K562 (cell line): Measurements from ENCODE around the gene LRFN2. TPM values are rescaled to one million over a fixed set of nuclear protein-coding genes. Genes with fewer than 3 reads are reported as not detected.

ENCODE experiments used
- ATAC-seq: fragments of 200-7000 bp; cut with Tn5 transposase; 3 replicates; pipeline ENCODE4 v1.9.1; 2020; ENCODE audit warnings: moderate library complexity
- BruUV-seq: library from RNA; stranded (reverse); fragments of 400-500 nt; replicated peaks from 2 replicates; lab custom pipeline; 2021; lab: Mats Ljungman, UMichigan
- CTCF ChIA-PET: fragments of 300-600 bp; formaldehyde crosslinking; extraction: SDS; loops from one replicate; lab custom pipeline; 2021; ENCODE audit warnings: low intra/inter-chr PET ratio; lab: Yijun Ruan, JAX
- POLR2A ChIA-PET: fragments of 300-600, 350-650 bp; sonication (Branson Sonifier 250); formaldehyde crosslinking; extraction: SDS; loops from one replicate; lab custom pipeline; 2021; ENCODE audit warnings: antibody characterized with exemption, inconsistent platforms; lab: Yijun Ruan, JAX
- DNase-seq, 4 experiments: peaks; one replicate each; pipeline versions ENCODE4 v3.0.0 to v3.0.0-alpha.2; 2011 to 2018; ENCODE audit warnings: low spot score in 3 of 4, mixed read lengths in 3 of 4; ENCODE audit errors: extremely low read depth in 1 of 4
- FAIRE-seq: peaks from 2 replicates; lab custom pipeline; 2011; peaks lifted over from hg19 to GRCh38; lab: Jason Lieb, UNC
- H2AFZ ChIP-seq: 2 replicates; pipeline ENCODE4 v1.6.0; 2011; ENCODE audit warnings: low read depth, low read length, control low read depth, inconsistent platforms
- H3K27ac ChIP-seq: fragments of 200-600 bp; 3 replicates; pipeline ENCODE4 v1.8.0; 2011; ENCODE audit warnings: low read depth, mild to moderate bottlenecking, control low read depth, inconsistent platforms, low read length, moderate library complexity, mixed read lengths; ENCODE audit errors: extremely low read depth
- H3K27me3 ChIP-seq, 2 experiments: fragments of 300-600 bp in 1 of 2; 2 replicates in 1 of 2; 3 replicates in 1 of 2; pipeline versions ENCODE4 v1.6.0 to v1.8.0; 2011; ENCODE audit warnings: inconsistent platforms in 2 of 2, low read length in 2 of 2, mild to moderate bottlenecking in 1 of 2, mixed read lengths in 1 of 2, moderate library complexity in 1 of 2; ENCODE audit not compliant: control insufficient read depth in 2 of 2, insufficient read depth in 2 of 2
- H3K36me3 ChIP-seq: fragments of 300-600 bp; 3 replicates; pipeline ENCODE4 v1.8.0; 2011; ENCODE audit warnings: mild to moderate bottlenecking, low read length, inconsistent platforms; ENCODE audit not compliant: control insufficient read depth, insufficient read depth
- H3K4me1 ChIP-seq, 2 experiments: fragments of 200-600 bp in 1 of 2; replicated peaks in 1 of 2; 2 replicates in 1 of 2; 3 replicates in 1 of 2; pipeline versions ENCODE4 v1.5.1 to v1.8.0; 2011; ENCODE audit warnings: inconsistent platforms in 2 of 2, low read length in 2 of 2, mild to moderate bottlenecking in 1 of 2, mixed read lengths in 1 of 2, moderate library complexity in 1 of 2; ENCODE audit not compliant: control insufficient read depth in 2 of 2, insufficient read depth in 2 of 2
- H3K4me2 ChIP-seq: 2 replicates; pipeline ENCODE4 v1.6.1; 2011; ENCODE audit warnings: low read length, control low read depth, inconsistent platforms, mixed read lengths; ENCODE audit not compliant: insufficient read depth
- H3K4me3 ChIP-seq: fragments of 200-600 bp; sonication (generic), shearing (Covaris generic); 2 replicates; pipeline ENCODE4 v1.5.1; 2016; ENCODE audit warnings: control low read depth, inconsistent platforms
- H3K79me2 ChIP-seq: fragments of 200-600 bp; 3 replicates; pipeline ENCODE4 v1.8.0; 2011; ENCODE audit warnings: low read length, inconsistent platforms; ENCODE audit not compliant: control insufficient read depth, insufficient read depth
- H3K9ac ChIP-seq, 2 experiments: 2 replicates each; pipeline versions ENCODE4 v1.6.0 to v1.6.1; 2011; ENCODE audit warnings: low read depth in 2 of 2, low read length in 2 of 2, control low read depth in 1 of 2, inconsistent platforms in 1 of 2, mild to moderate bottlenecking in 1 of 2, mixed read lengths in 1 of 2; ENCODE audit not compliant: insufficient read depth in 1 of 2
- H3K9me1 ChIP-seq: one replicate; pipeline ENCODE4 v1.6.0; 2011; ENCODE audit warnings: inconsistent platforms, mild to moderate bottlenecking, low read length, moderate library complexity; ENCODE audit not compliant: control insufficient read depth, insufficient read depth
- H3K9me3 ChIP-seq: replicated peaks from 2 replicates; pipeline ENCODE4 v1.5.1; 2011; ENCODE audit warnings: low read depth, low read length, inconsistent platforms; ENCODE audit not compliant: control insufficient read depth, insufficient read depth
- H4K20me1 ChIP-seq: replicated peaks from 2 replicates; pipeline ENCODE4 v1.6.1; 2011; ENCODE audit warnings: low read length, inconsistent platforms, mixed read lengths; ENCODE audit not compliant: control insufficient read depth, insufficient read depth
- CBX5 ChIP-seq: IDR thresholded peaks from 2 replicates; pipeline ENCODE4 v1.6.1; 2014; ENCODE audit warnings: low read depth, borderline replicate concordance
- CREM ChIP-seq: IDR thresholded peaks from 2 replicates; pipeline ENCODE4 v1.6.1; 2014; ENCODE audit warnings: antibody characterized with exemption, low read depth
- CTBP1 ChIP-seq: fragments of 450-650 bp; IDR thresholded peaks from 2 replicates; pipeline ENCODE4 v1.6.1; 2016; ENCODE audit warnings: borderline replicate concordance
- GATAD2A ChIP-seq: fragments of 450-650 bp; IDR thresholded peaks from 2 replicates; pipeline ENCODE4 v1.6.1; 2017
- HDAC3 ChIP-seq: fragments of 450-650 bp; IDR thresholded peaks from 2 replicates; pipeline ENCODE4 v1.6.1; 2018; ENCODE audit warnings: borderline replicate concordance, mild to moderate bottlenecking, moderate library complexity; ENCODE audit not compliant: partially characterized antibody
- NFE2 ChIP-seq: IDR thresholded peaks from 2 replicates; pipeline ENCODE4 v1.6.1; 2014; ENCODE audit warnings: antibody characterized with exemption, low read depth
- NFE2L1 ChIP-seq: fragments of 450-650 bp; IDR thresholded peaks from 2 replicates; pipeline ENCODE4 v1.6.1; 2016; ENCODE audit warnings: missing genetic modification characterization, low read depth, mild to moderate bottlenecking, missing compliant biosample characterization, moderate library complexity, borderline replicate concordance
- NR2C1 ChIP-seq, 2 experiments: fragments of 450-650 bp; IDR thresholded peaks; 2 replicates each; pipeline ENCODE4 v1.6.1; 2017; ENCODE audit warnings: mild to moderate bottlenecking in 2 of 2, antibody characterized with exemption in 1 of 2, inconsistent platforms in 1 of 2, missing compliant biosample characterization in 1 of 2, missing genetic modification characterization in 1 of 2
- RBM25 ChIP-seq: fragments of 200-400 bp; formaldehyde crosslinking; IDR thresholded peaks from 2 replicates; pipeline ENCODE4 v1.6.1; 2018; ENCODE audit warnings: low read length, low read depth, moderate library complexity; ENCODE audit not compliant: severe bottlenecking
- STAT5B ChIP-seq: fragments of 250-450 bp; sonication (Bioruptor Pico); IDR thresholded peaks from 2 replicates; pipeline ENCODE4 v1.8.0; 2021; ENCODE audit warnings: mild to moderate bottlenecking, inconsistent platforms
- TAF7 ChIP-seq: fragments of 450-650 bp; IDR thresholded peaks from 2 replicates; pipeline ENCODE4 v1.6.1; 2016; ENCODE audit warnings: missing genetic modification characterization, missing compliant biosample characterization
- ZNF12 ChIP-seq: sonication (generic); formaldehyde crosslinking; IDR thresholded peaks from 2 replicates; pipeline ENCODE4 v1.4.0; 2020; ENCODE audit warnings: mild to moderate bottlenecking, missing genetic modification reagents
- ZNF316 ChIP-seq: fragments of 450-650 bp; IDR thresholded peaks from 2 replicates; pipeline ENCODE4 v1.6.1; 2016
- ZNF431 ChIP-seq: sonication (generic); formaldehyde crosslinking; IDR thresholded peaks from 2 replicates; pipeline ENCODE4 v1.8.0; 2022; ENCODE audit warnings: mild to moderate bottlenecking, missing genetic modification reagents
- WGBS: fragments of 100-300 bp; shearing (Covaris generic); methylation state at CpG from one replicate; pipeline ENCODE4 v1.1.6; 2016; ENCODE audit warnings: low coverage, mixed read lengths; ENCODE audit not compliant: insufficient coverage; ENCODE audit errors: missing lambda C conversion rate; 5-methylcytosine and 5-hydroxymethylcytosine counted together
- in situ Hi-C: fragments of 300-500 bp; cut with MboI; formaldehyde crosslinking; loops from 4 replicates; pipeline ENCODE4 v1.15.0; 2018; ENCODE audit warnings: inconsistent platforms, mixed read lengths
- intact Hi-C: fragments of 100-400 bp; cut with micrococcal nuclease; formaldehyde crosslinking; loops from 2 replicates; pipeline ENCODE4 v1.14.2; 2022
- polyA plus RNA-seq, 8 experiments: library from polyadenylated mRNA; depleted of rRNA in 4 of 8; stranded (reverse) in 5 of 8; unstranded in 3 of 8; fragments of >200 nt; fragmentation: Nextera tagmentation in 2 of 8; fragmentation: Illumina TruSeq in 1 of 8; extraction: Ambion mirVana in 2 of 8; extraction: Trizol in 1 of 8; gene quantifications; 2 replicates each; pipeline versions ENCODE4 v1.2.1 to v1.2.3, GENCODE V29; 2011 to 2014; ENCODE audit warnings: inconsistent platforms in 1 of 8, missing spikeins in 1 of 8
- total RNA-seq, 7 experiments: library from RNA; depleted of rRNA in 6 of 7; stranded (reverse); fragments of >200 nt in 6 of 7; fragmentation: Illumina TruSeq in 2 of 7; extraction: Trizol in 2 of 7; gene quantifications; 2 replicates each; pipeline versions ENCODE4 v1.2.1 to v1.2.3, GENCODE V29; 2011 to 2021; ENCODE audit warnings: low replicate concordance in 1 of 7
- TF ChIP-seq, protein P1 (sequence below): fragments of 150-350 bp; conservative IDR thresholded peaks from 2 replicates; pipeline ENCODE4 v1.6.1; 2014; ENCODE audit warnings: low read length
- TF ChIP-seq, protein P2 (sequence below): fragments of 450-650 bp; IDR thresholded peaks from 2 replicates; pipeline ENCODE4 v1.6.1; 2016; ENCODE audit warnings: mild to moderate bottlenecking
- TF ChIP-seq, protein P3 (sequence below): sonication (generic); formaldehyde crosslinking; IDR thresholded peaks from 2 replicates; pipeline ENCODE4 v1.8.1; 2023; ENCODE audit warnings: mild to moderate bottlenecking, missing genetic modification reagents, moderate library complexity

LRFN2 gene
- total and polyA plus RNA-seq, 9 of the 15 experiments (the other 6 are each of a cell fraction or from before 2014, with no cell fraction given), result not detected

GRCh38 chr6:40439026-40439800 is 148.0 kb downstream of the LRFN2 start:
- Histone ChIP-seq H3K36me3 (no peaks in the 10 kb centered on the region), H4K20me1 (no peaks in the 10 kb centered on the region), H3K9me1 (no peaks in the 10 kb centered on the region), H2AFZ (no peak overlapping the region), H3K4me2 (no peak overlapping the region), H3K79me2 (no peaks in the 10 kb centered on the region), H3K9me3 (no peaks in the 10 kb centered on the region), H3K27me3 (peaks cover 7 to 36% of the 10 kb centered on the region in 2 experiments; a peak in 4 of 5 replicates), H3K27ac (no peak overlapping the region), H3K4me3 (no peak overlapping the region), H3K9ac (no peak overlapping the region), H3K4me1 (peaks cover 0 to 3% of the 10 kb centered on the region in 2 experiments; a peak in 2 of 5 replicates)
- ATAC-seq, result no peak
- intact Hi-C loops, result no loop called here
- BruUV-seq, result no TSS peak
- TF ChIP-seq HDAC3, result no peak
- TF ChIP-seq NFE2L1 (tag), result no peak
- TF ChIP-seq, protein P1, sequence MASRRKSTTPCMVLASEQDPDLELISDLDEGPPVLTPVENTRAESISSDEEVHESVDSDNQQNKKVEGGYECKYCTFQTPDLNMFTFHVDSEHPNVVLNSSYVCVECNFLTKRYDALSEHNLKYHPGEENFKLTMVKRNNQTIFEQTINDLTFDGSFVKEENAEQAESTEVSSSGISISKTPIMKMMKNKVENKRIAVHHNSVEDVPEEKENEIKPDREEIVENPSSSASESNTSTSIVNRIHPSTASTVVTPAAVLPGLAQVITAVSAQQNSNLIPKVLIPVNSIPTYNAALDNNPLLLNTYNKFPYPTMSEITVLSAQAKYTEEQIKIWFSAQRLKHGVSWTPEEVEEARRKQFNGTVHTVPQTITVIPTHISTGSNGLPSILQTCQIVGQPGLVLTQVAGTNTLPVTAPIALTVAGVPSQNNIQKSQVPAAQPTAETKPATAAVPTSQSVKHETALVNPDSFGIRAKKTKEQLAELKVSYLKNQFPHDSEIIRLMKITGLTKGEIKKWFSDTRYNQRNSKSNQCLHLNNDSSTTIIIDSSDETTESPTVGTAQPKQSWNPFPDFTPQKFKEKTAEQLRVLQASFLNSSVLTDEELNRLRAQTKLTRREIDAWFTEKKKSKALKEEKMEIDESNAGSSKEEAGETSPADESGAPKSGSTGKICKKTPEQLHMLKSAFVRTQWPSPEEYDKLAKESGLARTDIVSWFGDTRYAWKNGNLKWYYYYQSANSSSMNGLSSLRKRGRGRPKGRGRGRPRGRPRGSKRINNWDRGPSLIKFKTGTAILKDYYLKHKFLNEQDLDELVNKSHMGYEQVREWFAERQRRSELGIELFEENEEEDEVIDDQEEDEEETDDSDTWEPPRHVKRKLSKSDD, result no peak
- TF ChIP-seq TAF7 (tag), result no peak
- TF ChIP-seq CTBP1, result no peak
- TF ChIP-seq, protein P2, sequence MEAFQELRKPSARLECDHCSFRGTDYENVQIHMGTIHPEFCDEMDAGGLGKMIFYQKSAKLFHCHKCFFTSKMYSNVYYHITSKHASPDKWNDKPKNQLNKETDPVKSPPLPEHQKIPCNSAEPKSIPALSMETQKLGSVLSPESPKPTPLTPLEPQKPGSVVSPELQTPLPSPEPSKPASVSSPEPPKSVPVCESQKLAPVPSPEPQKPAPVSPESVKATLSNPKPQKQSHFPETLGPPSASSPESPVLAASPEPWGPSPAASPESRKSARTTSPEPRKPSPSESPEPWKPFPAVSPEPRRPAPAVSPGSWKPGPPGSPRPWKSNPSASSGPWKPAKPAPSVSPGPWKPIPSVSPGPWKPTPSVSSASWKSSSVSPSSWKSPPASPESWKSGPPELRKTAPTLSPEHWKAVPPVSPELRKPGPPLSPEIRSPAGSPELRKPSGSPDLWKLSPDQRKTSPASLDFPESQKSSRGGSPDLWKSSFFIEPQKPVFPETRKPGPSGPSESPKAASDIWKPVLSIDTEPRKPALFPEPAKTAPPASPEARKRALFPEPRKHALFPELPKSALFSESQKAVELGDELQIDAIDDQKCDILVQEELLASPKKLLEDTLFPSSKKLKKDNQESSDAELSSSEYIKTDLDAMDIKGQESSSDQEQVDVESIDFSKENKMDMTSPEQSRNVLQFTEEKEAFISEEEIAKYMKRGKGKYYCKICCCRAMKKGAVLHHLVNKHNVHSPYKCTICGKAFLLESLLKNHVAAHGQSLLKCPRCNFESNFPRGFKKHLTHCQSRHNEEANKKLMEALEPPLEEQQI, result no peak
- no peak for TF ChIP-seq CREM
- TF ChIP-seq NFE2, result no peak
- TF ChIP-seq, protein P3, sequence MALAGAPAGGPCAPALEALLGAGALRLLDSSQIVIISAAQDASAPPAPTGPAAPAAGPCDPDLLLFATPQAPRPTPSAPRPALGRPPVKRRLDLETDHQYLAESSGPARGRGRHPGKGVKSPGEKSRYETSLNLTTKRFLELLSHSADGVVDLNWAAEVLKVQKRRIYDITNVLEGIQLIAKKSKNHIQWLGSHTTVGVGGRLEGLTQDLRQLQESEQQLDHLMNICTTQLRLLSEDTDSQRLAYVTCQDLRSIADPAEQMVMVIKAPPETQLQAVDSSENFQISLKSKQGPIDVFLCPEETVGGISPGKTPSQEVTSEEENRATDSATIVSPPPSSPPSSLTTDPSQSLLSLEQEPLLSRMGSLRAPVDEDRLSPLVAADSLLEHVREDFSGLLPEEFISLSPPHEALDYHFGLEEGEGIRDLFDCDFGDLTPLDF (CRISPR knock-in tag), result no peak
- no peak for TF ChIP-seq STAT5B (CRISPR knock-in tag)
- TF ChIP-seq RBM25, result no peak
- no peak for TF ChIP-seq CBX5
- no peak for TF ChIP-seq ZNF431 (CRISPR knock-in tag)
- no peak for TF ChIP-seq ZNF316
- no peak for TF ChIP-seq GATAD2A
- no peak for TF ChIP-seq ZNF12 (CRISPR knock-in tag)
- TF ChIP-seq NR2C1 (IDR thresholded peaks at IDR 0.05), result no peak
- TF ChIP-seq NR2C1 (tag; IDR thresholded peaks at IDR 0.05), result no peak
- 4% methylated on average over 7 of the region's 7 CpGs for WGBS
- in situ Hi-C loops, result no loop called here
- DNase-seq, result no peak
- no peak for FAIRE-seq
- ChIA-PET POLR2A (interaction anchor here (1.0 kb wide), 1 partner anchor 59 kb away, joined by 3 read pairs; no protein-coding TSS in a partner anchor), CTCF (no interaction called here)
